Activated CD8-positive, alpha-beta T cell treated with anti-CD3 and anti-CD28 coated beads for 36 hours (primary cell): ENCODE measurements around the gene HLA-B. TPM values are rescaled to one million over a fixed set of nuclear protein-coding genes. Genes with fewer than 3 reads are reported as not detected.

Experiments used
- ATAC-seq: fragments of 200-7000 bp; cut with Tn5 transposase; one replicate; pipeline ENCODE4 v1.10.0; 2021; ENCODE audit warnings: mild to moderate bottlenecking, moderate library complexity
- CTCF ChIA-PET: fragments of 350-600 bp; sonication (Branson Sonifier 250); formaldehyde crosslinking; loops from one replicate; lab custom pipeline; 2021; ENCODE audit warnings: antibody characterized with exemption; lab: Charles Lee
- POLR2A ChIA-PET: fragments of 350-600 bp; sonication (Branson Sonifier 250); formaldehyde crosslinking; loops from one replicate; lab custom pipeline; 2021; ENCODE audit warnings: antibody characterized with exemption; lab: Charles Lee
- DNase-seq: peaks from one replicate; pipeline ENCODE4 v3.0.0-alpha.2; 2020
- H3K27ac Mint-ChIP-seq: one replicate; pipeline ENCODE4 v1.8.0; 2021; ENCODE audit warnings: mild to moderate bottlenecking, mixed read lengths
- H3K27me3 Mint-ChIP-seq: one replicate; pipeline ENCODE4 v1.8.0; 2021; ENCODE audit warnings: mixed read lengths
- H3K36me3 Mint-ChIP-seq: one replicate; pipeline ENCODE4 v1.8.0; 2021; ENCODE audit warnings: low read depth, mixed read lengths
- H3K4me1 Mint-ChIP-seq: one replicate; pipeline ENCODE4 v1.8.0; 2021; ENCODE audit warnings: low read depth, mixed read lengths
- H3K4me3 Mint-ChIP-seq: one replicate; pipeline ENCODE4 v1.8.0; 2021; ENCODE audit warnings: mild to moderate bottlenecking, moderate library complexity, mixed read lengths
- H3K9me3 Mint-ChIP-seq: one replicate; pipeline ENCODE4 v1.8.0; 2021; ENCODE audit warnings: mixed read lengths
- intact Hi-C: fragments of 100-400 bp; cut with micrococcal nuclease; formaldehyde crosslinking; loops from one replicate; pipeline ENCODE4 v1.10.0; 2022
- total RNA-seq, 2 experiments: library from RNA; stranded (reverse); gene quantifications; one replicate each; pipeline ENCODE4 v1.2.3, GENCODE V29; 2021
- TF ChIP-seq, protein P1 (sequence below): fragments of 200-600 bp; IDR thresholded peaks from one replicate; pipeline ENCODE4 v1.8.0; 2022; ENCODE audit warnings: antibody characterized with exemption, mild to moderate bottlenecking

The HLA-B gene
- total RNA-seq, 2 experiments from 2014 or later = 2,892 to 2,968 TPM

DNA sequence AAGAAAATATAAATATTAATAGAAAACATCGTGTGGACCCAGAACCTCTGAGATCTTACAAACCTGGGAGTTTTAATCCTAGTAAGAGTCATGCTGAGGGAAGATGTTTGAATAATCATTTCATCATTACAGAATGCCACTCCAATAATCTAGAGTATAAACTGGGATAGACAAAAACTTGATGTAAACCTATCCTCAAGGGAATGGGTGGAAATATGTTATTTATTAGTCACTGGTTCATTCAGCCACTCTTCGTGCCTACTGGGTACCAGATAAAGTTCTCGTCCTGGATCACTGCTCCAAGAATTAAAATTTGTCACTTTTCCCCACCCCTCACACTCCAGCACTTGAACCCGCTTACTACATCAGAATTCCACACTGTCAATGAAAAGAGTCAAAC lies 7.7 kb downstream of the HLA-B start:
- POLR2A ChIA-PET = interaction anchor here (1.9 kb wide), 1 partner anchor 40 kb away, joined by 5 read pairs; no protein-coding TSS in a partner anchor
- intact Hi-C loops = no loop called here
- no peaks in the 10 kb centered on the region for H3K9me3 Mint-ChIP-seq
- H3K27me3 Mint-ChIP-seq = no peaks in the 10 kb centered on the region
- H3K27ac Mint-ChIP-seq = no peak overlapping the region
- peaks cover 22% of the 10 kb centered on the region for H3K36me3 Mint-ChIP-seq
- TF ChIP-seq, protein P1, sequence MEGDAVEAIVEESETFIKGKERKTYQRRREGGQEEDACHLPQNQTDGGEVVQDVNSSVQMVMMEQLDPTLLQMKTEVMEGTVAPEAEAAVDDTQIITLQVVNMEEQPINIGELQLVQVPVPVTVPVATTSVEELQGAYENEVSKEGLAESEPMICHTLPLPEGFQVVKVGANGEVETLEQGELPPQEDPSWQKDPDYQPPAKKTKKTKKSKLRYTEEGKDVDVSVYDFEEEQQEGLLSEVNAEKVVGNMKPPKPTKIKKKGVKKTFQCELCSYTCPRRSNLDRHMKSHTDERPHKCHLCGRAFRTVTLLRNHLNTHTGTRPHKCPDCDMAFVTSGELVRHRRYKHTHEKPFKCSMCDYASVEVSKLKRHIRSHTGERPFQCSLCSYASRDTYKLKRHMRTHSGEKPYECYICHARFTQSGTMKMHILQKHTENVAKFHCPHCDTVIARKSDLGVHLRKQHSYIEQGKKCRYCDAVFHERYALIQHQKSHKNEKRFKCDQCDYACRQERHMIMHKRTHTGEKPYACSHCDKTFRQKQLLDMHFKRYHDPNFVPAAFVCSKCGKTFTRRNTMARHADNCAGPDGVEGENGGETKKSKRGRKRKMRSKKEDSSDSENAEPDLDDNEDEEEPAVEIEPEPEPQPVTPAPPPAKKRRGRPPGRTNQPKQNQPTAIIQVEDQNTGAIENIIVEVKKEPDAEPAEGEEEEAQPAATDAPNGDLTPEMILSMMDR = no peak
- H3K4me1 Mint-ChIP-seq = peaks cover 47% of the 10 kb centered on the region
- no peak for ATAC-seq
- CTCF ChIA-PET = interaction anchor here (0.7 to 1.3 kb wide), 3 partner anchors 12 to 82 kb away, joined by 3 to 6 read pairs (median 4); no protein-coding TSS in a partner anchor
- no peak overlapping the region for H3K4me3 Mint-ChIP-seq
- DNase-seq = no peak

DNA sequence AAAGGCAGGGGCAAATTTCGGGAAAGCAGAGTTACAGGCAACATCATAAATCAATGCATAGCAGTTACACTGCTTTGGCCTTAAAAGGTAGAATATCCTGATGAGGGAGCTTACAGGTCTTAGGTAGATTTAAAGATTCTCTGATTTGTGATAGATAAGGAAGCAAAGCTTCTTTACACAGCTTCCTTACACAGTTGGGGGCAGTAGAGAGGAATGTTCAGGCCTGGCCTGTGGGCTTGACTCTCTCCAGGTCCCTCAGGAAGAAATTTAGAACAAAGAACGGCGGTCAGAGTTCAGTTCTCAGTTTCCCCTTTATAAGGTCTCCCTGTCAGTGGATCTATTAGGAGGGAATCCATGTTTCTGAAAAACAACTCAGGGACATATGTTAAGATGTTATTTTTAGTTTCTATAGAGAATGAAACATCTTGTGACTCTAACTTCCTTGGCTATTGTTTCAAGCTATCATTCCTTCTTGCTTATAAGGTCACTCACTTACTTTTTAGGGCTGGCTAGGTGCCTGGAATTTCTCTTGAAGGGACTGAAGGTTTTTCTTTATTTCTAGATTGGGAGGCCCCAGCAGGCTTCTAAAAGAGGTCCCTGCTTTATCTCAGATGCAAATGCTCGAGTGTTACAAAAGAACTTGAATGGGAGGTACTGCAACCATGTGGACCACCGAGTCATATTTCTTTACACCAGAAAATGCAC lies 11.8 kb downstream of the HLA-B start:
- ATAC-seq = no peak
- peaks cover 5% of the 10 kb centered on the region for H3K9me3 Mint-ChIP-seq
- peaks cover 13% of the 10 kb centered on the region for H3K4me1 Mint-ChIP-seq
- intact Hi-C loops = no loop called here
- ChIA-PET CTCF (interaction anchor here (1.1 to 1.4 kb wide), 4 partner anchors 9 to 25 kb away, joined by 3 to 8 read pairs (median 4); no protein-coding TSS in a partner anchor), POLR2A (interaction anchor here (1.1 kb wide), 1 partner anchor 9 kb away, joined by 5 read pairs; no protein-coding TSS in a partner anchor)
- no peaks in the 10 kb centered on the region for H3K36me3 Mint-ChIP-seq
- H3K27ac Mint-ChIP-seq = no peak overlapping the region
- H3K4me3 Mint-ChIP-seq = no peak overlapping the region
- H3K27me3 Mint-ChIP-seq = no peaks in the 10 kb centered on the region
- no peak for DNase-seq
- TF ChIP-seq, protein P1 = no peak

GRCh38 chr6:31340228-31340627 lies 16.8 kb downstream of the HLA-B start:
- Mint-ChIP-seq H3K4me3 (no peak overlapping the region), H3K4me1 (peaks cover 1% of the 10 kb centered on the region), H3K9me3 (peaks cover 37% of the 10 kb centered on the region), H3K27ac (no peak overlapping the region), H3K27me3 (no peaks in the 10 kb centered on the region), H3K36me3 (peaks cover 15% of the 10 kb centered on the region)
- ChIA-PET POLR2A (no interaction called here), CTCF (no interaction called here)
- no peak for DNase-seq
- ATAC-seq = no peak
- TF ChIP-seq, protein P1 = no peak
- intact Hi-C loops = no loop called here

GRCh38 chr6:31339210-31339609 lies 17.8 kb downstream of the HLA-B start:
- Mint-ChIP-seq H3K4me3 (no peak overlapping the region), H3K27me3 (no peaks in the 10 kb centered on the region), H3K36me3 (peaks cover 15% of the 10 kb centered on the region), H3K9me3 (peaks cover 44% of the 10 kb centered on the region), H3K27ac (no peak overlapping the region), H3K4me1 (no peaks in the 10 kb centered on the region)
- TF ChIP-seq, protein P1 = no peak
- ChIA-PET CTCF (no interaction called here), POLR2A (no interaction called here)
- no peak for ATAC-seq
- intact Hi-C loops = no loop called here
- DNase-seq = no peak

DNA sequence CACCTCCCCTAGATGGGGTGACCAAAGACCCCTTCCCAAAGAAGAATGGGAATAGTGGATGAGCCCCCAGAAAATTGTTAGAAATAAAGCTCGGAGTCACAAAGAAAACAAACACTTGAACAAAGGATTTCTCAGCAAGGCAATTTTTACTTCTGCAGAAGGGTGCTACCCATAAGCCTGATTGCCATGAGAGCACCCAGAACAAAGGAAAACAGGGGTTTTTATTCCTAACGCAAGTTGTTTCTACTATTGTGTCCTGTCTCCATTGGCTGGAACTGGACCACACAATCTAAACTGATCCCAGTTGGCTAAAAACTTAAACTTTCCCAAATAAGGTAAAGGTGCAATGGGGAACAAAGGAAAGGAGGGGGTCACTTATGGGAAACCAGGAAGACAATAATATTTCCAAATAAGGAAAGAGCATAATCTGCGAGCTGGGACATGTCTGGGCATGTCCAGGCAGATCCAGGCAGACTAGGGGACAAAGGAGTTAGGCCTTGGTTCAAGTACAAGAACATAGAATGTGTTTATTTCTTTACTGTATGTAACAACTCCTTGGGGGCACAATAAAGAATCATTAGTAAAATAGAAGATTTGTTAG lies 20.0 kb downstream of the HLA-B start:
- intact Hi-C loops = no loop called here
- no peak overlapping the region for H3K4me3 Mint-ChIP-seq
- ChIA-PET CTCF (interaction anchor here (1.0 to 1.9 kb wide), 2 partner anchors 12 to 30 kb away, joined by 4 to 6 read pairs; no protein-coding TSS in a partner anchor), POLR2A (interaction anchor here (0.7 to 1.1 kb wide), 3 partner anchors 16 to 63 kb away, joined by 3 to 4 read pairs (median 3); no protein-coding TSS in a partner anchor)
- H3K27me3 Mint-ChIP-seq = no peaks in the 10 kb centered on the region
- H3K27ac Mint-ChIP-seq = no peak overlapping the region
- DNase-seq (no peak), ATAC-seq (no peak)
- TF ChIP-seq, protein P1 = no peak
- H3K4me1 Mint-ChIP-seq = peaks cover 16% of the 10 kb centered on the region
- peaks cover 52% of the 10 kb centered on the region for H3K9me3 Mint-ChIP-seq
- H3K36me3 Mint-ChIP-seq = peaks cover 15% of the 10 kb centered on the region
